ENCODE results near the gene PARD6A. TPM values are rescaled to one million over a fixed set of nuclear protein-coding genes. Genes with fewer than 3 reads are reported as not detected.

Gene PARD6A
- total and polyA plus RNA-seq, 2 of the 13 experiments (the other 11 are each of a cell fraction or from before 2014, with no cell fraction given), result 3.5 to 4.3 TPM

GRCh38 chr16:67666559-67667452, 6.0 kb downstream of the PARD6A start, which contains the start of the genes C16orf86 and ENKD1 (continued):
- peak; percentile 22; the same call in 1 of the 2 replicates for TF ChIP-seq HBP1 (CRISPR knock-in tag; IDR thresholded peaks at IDR 0.05; ENCODE audit: low read depth)
- no peak for TF ChIP-seq RFXAP (CRISPR knock-in tag; IDR thresholded peaks at IDR 0.05; ENCODE audit: borderline replicate concordance)
- peak; percentile 62; the same call in 1 of the 2 replicates for TF ChIP-seq ZSCAN30 (CRISPR knock-in tag; IDR thresholded peaks at IDR 0.05)
- 0 out of 2 replicates have a peak, but pooled peaks have one; percentile 28 for TF ChIP-seq RBAK (CRISPR knock-in tag; IDR thresholded peaks at IDR 0.05)
- TF ChIP-seq IKZF4 (CRISPR knock-in tag; IDR thresholded peaks at IDR 0.05; ENCODE audit: borderline replicate concordance, low read depth, not compliant biosample characterization), result peak; percentile 76
- TF ChIP-seq ZNF572 (CRISPR knock-in tag; IDR thresholded peaks at IDR 0.05), result 0 out of 2 replicates have a peak, but pooled peaks have one; percentile 19
- TF ChIP-seq ATM (IDR thresholded peaks at IDR 0.05; ENCODE audit: borderline replicate concordance), result no peak
- no peak for TF ChIP-seq BATF2 (CRISPR knock-in tag; IDR thresholded peaks at IDR 0.05)
- TF ChIP-seq ATF4 (CRISPR knock-in tag; IDR thresholded peaks at IDR 0.05), result no peak
- TF ChIP-seq RXRA (CRISPR knock-in tag; IDR thresholded peaks at IDR 0.05), result peak; percentile 77; the same call in 1 of the 2 replicates
- TF ChIP-seq ZNF276 (CRISPR knock-in tag; IDR thresholded peaks at IDR 0.05; ENCODE audit: low read depth), result no peak
- no peak for TF ChIP-seq ZNF629 (CRISPR knock-in tag; conservative IDR thresholded peaks at IDR 0.05)
- TF ChIP-seq CHD2 (IDR thresholded peaks at IDR 0.05; ENCODE audit: low read depth, low read length), result peak; percentile 72; the same call in 1 of the 2 replicates
- TF ChIP-seq CBX5 (CRISPR knock-in tag; IDR thresholded peaks at IDR 0.05; ENCODE audit: borderline replicate concordance), result no peak; the same call in 1 of the 2 replicates
- TF ChIP-seq KLF6 (CRISPR knock-in tag; IDR thresholded peaks at IDR 0.05), result peak; percentile 57
- TF ChIP-seq, protein P1, sequence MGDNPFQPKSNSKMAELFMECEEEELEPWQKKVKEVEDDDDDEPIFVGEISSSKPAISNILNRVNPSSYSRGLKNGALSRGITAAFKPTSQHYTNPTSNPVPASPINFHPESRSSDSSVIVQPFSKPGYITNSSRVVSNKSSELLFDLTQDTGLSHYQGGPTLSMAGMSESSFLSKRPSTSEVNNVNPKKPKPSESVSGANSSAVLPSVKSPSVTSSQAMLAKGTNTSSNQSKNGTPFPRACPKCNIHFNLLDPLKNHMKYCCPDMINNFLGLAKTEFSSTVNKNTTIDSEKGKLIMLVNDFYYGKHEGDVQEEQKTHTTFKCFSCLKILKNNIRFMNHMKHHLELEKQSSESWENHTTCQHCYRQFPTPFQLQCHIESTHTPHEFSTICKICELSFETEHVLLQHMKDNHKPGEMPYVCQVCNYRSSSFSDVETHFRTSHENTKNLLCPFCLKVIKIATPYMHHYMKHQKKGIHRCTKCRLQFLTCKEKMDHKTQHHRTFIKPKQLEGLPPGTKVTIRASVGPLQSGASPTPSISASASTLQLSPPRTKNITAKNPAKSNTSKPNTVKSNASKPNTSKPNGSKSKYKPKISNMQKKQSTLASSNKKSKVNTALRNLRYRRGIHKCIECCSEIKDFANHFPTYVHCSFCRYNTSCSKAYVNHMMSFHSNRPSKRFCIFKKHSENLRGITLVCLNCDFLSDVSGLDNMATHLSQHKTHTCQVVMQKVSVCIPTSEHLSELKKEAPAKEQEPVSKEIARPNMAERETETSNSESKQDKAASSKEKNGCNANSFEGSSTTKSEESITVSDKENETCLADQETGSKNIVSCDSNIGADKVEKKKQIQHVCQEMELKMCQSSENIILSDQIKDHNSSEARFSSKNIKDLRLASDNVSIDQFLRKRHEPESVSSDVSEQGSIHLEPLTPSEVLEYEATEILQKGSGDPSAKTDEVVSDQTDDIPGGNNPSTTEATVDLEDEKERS (CRISPR knock-in tag; IDR thresholded peaks at IDR 0.05), result no peak; the same call in 1 of the 2 replicates
- no peak for TF ChIP-seq ONECUT2 (CRISPR knock-in tag; IDR thresholded peaks at IDR 0.05)
- TF ChIP-seq, protein P2, sequence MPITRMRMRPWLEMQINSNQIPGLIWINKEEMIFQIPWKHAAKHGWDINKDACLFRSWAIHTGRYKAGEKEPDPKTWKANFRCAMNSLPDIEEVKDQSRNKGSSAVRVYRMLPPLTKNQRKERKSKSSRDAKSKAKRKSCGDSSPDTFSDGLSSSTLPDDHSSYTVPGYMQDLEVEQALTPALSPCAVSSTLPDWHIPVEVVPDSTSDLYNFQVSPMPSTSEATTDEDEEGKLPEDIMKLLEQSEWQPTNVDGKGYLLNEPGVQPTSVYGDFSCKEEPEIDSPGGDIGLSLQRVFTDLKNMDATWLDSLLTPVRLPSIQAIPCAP (CRISPR knock-in tag; IDR thresholded peaks at IDR 0.05; ENCODE audit: low read depth), result no peak
- TF ChIP-seq NR2F2 (IDR thresholded peaks at IDR 0.05; ENCODE audit: borderline replicate concordance, low read depth), result peak; percentile 47; the same call in 1 of the 2 replicates

All from HepG2 (cell line).